8988T (cell line): Measurements from ENCODE around the gene CLN3.
"Not testable (repeated sequence)": the region's sequence is repeated elsewhere in the genome, so short reads cannot be mapped to it uniquely, and the experiment has no call there.

ENCODE experiments used
- DNase-seq: peaks from one replicate; pipeline ENCODE4 v3.0.0; 2011

The CLN3 gene

DNA sequence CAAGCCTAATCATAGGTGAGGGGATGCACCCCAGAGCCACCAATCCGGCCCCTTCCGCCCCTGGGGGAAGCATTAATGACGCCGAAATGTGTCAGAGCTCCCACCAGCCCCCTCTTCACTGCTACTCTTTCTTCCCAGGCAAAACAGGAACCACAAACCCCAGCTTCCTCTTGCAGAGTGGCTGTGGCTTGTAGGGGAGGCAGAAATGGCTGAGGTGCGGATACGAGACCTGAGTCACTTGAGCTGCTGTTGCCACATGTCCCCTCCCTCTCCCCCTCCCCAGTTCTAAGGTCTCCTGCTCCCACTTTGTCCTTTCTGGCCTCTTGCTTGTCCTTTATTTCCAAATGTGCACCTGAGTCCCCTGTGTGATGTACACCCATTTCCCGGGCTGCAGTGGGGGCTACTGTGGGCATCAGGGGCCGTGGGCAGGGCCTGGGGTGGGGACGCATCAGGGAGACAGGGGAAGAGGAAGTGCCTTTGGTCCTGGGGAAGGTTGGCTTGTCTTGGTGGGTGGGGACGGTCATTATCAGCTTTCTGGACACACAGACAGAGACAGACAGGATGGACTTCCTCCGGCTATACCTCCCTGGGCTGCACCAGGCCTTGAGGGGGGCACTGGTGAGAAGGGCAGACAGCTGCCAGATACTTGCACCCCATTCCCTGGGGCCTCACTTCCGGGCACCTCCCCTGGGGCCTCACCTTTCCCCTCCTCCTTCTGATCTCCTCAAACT, 2.4 kb upstream of the CLN3 start, which contains the start of gene APOBR:
Gene APOBR (plus strand): TSS at position 523 of the 731 bp plus-strand sequence. CDS start 39 bp downstream, at position 562.
- no peak for DNase-seq

- DNase-seq = no peak
Observed at GRCh38 chr16:28492511-28492910, 637 bp upstream of the CLN3 start.

DNA sequence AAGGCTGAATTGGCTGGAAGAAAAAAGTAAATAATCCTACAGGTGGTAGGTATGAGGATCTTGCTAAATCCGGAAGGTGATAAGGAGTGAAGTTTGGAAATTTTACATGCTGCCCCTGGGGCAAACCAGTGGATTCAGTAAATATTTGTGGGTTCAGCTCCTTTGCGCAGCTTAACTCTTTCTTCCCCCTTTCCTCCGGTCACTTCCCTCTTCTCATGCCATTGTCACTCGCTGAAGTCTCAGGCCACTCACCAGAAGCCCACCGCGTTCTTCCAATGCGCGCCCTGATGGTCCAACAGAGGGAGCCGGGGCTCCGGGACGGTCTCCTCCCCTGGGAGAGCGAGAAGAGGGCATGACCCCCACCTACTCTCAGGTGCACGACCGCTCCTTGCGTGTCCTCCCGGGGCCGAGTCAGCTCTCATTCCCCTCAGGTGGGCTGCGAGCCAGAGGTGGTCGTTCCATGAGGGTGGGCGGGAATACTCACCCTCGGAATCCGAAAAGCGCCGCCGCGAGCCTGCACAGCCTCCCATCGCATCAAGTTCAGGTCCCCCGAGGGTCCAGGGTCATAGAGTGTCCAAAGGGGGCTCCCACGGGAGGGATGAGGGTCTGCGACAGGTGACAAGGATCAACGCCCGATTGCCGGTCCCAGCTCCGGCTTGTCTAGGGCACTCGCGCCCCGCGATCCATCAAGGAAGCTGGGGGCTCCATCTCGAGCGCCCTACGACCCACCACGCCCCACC, 474 bp downstream of the CLN3 start:
- no peak for DNase-seq

DNA sequence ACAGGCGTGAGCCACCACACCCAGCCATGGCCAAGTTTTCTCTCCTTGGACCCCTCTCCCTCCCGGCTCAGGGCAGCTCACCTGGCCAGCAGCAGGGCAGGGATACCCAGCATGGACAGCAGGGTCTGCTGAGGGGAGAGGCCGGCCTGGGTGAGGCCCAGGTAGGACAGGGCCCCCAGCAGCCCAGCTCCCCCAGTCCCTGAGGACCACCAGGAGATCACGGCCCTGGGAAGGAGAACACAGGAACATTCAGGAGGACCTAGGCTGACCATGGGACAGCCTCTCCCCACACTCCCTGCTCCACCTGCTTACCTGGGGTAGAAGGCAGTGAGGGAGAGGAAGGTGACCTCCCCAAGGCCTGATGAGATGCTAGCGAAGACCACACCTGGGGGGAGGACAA, 5.6 kb downstream of the CLN3 start:
- DNase-seq = no peak

- DNase-seq = not testable (repeated sequence)
Observed at GRCh38 chr16:28483361-28483760, 8.5 kb downstream of the CLN3 start.

GRCh38 chr16:28482026-28482425, 9.8 kb downstream of the CLN3 start:
- DNase-seq = no peak

GRCh38 chr16:28478506-28479180, 13.2 kb downstream of the CLN3 start:
- no peak for DNase-seq

DNA sequence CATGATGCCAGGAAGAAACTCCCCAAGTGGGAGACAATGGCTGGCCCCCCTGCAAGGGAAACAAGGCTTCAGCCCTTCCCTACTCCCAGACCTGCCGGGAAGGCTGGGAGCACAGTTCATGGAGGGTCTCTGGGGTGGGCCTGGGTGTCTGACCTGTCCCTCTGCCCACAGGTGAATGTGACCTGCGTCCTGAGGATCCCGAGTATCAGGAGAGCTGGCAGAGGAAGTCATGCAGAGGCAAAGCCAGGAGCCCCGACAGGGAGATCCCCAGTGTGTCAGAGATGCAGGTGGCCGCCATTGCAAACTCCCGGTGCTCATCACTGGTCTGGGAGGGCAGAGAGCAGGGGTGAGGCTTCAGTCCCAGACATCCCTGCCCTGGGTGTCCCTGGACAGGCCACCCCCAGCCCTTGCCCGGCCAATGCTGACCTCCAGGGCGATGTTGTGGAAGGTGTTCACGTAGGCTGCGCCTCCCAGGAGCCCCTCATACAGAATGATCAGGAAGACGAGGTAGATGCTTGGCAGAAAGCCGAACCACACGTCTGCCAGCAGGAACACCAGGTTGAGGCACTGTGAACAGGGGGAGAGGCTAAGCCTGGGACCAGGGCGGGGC, 14.5 kb downstream of the CLN3 start:
- DNase-seq = no peak

- no peak for DNase-seq
Observed at GRCh38 chr16:28475221-28475620, 16.7 kb downstream of the CLN3 start.

DNA sequence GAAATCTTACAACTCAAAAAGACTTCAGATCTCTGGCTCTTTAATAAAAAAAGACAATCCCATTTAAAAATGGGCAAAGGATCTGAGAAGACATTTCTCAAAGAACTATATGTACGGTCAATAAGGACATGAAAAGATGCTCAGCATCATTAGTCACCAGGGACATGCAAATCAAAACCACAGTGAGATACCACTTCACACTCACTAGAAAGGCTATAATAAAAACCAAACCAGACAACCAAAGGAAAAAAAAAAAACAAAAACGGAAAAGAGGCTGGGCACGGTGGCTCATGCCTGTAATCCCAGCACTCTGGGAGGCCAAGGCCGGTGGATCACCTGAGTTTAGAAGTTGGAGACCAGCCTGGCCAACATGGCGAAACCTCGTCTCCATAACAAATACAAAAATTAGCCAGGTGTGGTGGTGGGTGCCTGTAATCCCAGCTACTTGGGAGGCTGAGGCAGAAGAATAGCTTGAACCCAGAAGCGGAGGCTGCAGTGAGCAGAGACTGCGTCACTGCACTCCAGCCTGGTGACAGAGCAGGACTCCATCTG, 18.1 kb downstream of the CLN3 start:
- DNase-seq = no peak

DNA sequence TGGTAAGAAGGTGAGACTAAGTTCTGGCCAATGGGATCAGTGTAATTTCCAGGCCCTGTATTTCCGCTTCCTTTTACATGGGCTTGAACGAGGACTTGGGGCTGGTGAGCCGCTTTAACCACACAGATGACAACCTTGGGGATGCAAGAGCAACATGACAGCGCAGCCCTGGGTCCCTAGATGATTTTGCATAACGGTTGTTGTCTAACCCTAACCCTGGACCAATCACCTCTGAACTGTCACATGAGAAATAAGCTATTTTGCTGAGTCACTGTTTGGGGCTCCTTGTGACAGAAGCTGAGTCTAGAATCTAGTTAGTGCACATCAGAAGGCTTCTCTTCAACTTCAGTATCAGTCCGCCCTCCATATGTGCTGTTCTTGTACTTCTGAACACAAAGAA, 44.8 kb downstream of the CLN3 start:
- not testable (repeated sequence) for DNase-seq

DNA sequence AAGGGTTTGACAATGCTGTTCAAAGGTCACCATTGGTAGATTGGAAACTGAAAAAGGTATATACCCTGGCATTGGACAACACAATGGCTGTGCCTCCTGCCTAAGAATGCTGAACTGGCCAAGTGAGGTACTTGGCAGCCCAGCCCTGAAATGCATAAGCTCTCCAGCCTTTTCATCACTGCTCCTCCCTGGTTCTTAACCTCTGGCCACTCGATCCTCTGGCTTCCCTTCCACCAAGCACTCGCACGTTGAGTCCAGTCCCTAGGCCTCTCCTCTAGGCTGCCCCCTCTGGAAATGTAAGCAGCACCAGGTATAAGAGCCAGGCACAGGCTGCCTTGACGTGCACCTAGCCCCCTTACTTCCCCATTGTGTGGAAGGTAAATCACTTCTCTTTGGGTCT, 45.5 kb downstream of the CLN3 start:
- not testable (repeated sequence) for DNase-seq

DNA sequence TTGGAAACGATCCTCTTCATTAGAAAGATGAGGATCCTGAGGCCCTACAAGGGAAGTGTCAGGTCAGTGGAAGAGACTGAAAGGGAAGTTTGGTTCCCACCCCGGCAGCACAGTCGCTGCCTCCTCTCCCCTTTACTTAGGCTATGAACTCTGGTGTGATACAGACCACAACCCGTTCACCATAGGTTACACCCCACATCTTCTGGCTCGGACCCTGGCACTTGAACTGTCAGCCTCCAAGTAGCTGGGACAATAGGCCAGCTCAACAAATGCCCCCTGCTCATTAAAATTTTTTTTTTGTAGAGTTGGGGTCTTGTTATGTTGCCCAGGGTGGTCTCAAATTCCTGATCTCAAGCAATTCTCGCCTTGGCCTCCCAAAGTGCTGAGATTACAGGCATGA, 47.9 kb downstream of the CLN3 start:
- DNase-seq = not testable (repeated sequence)

DNA sequence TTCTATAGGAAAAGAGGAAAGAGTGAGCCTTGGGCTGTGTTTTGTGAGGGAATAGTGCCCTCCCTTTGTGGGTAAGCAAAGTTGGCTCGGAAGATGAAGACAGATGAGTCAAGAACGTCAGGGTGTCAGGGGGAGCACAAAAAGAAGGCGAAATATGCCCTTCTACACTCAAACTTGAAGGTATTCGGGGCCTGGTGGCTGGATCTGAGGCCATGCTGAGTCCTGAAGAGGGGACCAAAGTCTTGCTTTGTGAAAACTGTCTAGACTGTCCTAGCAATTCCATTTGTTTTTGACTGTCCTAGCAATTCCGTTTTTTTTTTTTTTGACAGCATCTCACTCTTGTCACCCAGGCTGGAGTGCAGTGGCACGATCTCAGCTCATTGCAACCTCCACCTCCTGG, 53.0 kb downstream of the CLN3 start:
- not testable (repeated sequence) for DNase-seq

GRCh38 chr16:28435340-28435739, 56.5 kb downstream of the CLN3 start:
- not testable (repeated sequence) for DNase-seq
